Progenitor cell of endocrine pancreas (in vitro differentiated cells): Measurements from ENCODE around the gene RNF223. TPM values are rescaled to one million over a fixed set of nuclear protein-coding genes. Genes with fewer than 3 reads are reported as not detected.

Source experiments
- DNase-seq: peaks from one replicate; pipeline ENCODE4 v3.0.0; 2021; ENCODE audit warnings: low spot score; ENCODE audit not compliant: unreplicated experiment
- H3K27ac Mint-ChIP-seq: 2 replicates; pipeline ENCODE4 v1.8.0; 2021; ENCODE audit warnings: mild to moderate bottlenecking, moderate library complexity, mixed read lengths
- H3K27me3 Mint-ChIP-seq: 2 replicates; pipeline ENCODE4 v1.8.0; 2021; ENCODE audit warnings: mixed read lengths
- H3K36me3 Mint-ChIP-seq: 2 replicates; pipeline ENCODE4 v1.8.0; 2022; ENCODE audit warnings: mixed read lengths; ENCODE audit not compliant: insufficient read depth
- H3K4me1 Mint-ChIP-seq: 2 replicates; pipeline ENCODE4 v1.8.0; 2021; ENCODE audit warnings: low read depth, mixed read lengths
- H3K4me3 Mint-ChIP-seq: 2 replicates; pipeline ENCODE4 v1.8.0; 2021; ENCODE audit warnings: low read depth, mild to moderate bottlenecking, moderate library complexity, mixed read lengths
- H3K9me3 Mint-ChIP-seq: 2 replicates; pipeline ENCODE4 v1.8.0; 2021; ENCODE audit warnings: low read depth, mixed read lengths
- CTCF ChIP-seq: fragments of 200-600 bp; sonication (generic); IDR thresholded peaks from one replicate; pipeline ENCODE4 v1.5.0; 2021; ENCODE audit warnings: antibody characterized with exemption, mild to moderate bottlenecking; ENCODE audit not compliant: unreplicated experiment
- total RNA-seq: library from RNA; stranded (reverse); gene quantifications from 2 replicates; pipeline ENCODE4 v1.2.1, GENCODE V29; 2021

The RNF223 gene
- total RNA-seq, 1 donor from 2014 or later: not detected

DNA sequence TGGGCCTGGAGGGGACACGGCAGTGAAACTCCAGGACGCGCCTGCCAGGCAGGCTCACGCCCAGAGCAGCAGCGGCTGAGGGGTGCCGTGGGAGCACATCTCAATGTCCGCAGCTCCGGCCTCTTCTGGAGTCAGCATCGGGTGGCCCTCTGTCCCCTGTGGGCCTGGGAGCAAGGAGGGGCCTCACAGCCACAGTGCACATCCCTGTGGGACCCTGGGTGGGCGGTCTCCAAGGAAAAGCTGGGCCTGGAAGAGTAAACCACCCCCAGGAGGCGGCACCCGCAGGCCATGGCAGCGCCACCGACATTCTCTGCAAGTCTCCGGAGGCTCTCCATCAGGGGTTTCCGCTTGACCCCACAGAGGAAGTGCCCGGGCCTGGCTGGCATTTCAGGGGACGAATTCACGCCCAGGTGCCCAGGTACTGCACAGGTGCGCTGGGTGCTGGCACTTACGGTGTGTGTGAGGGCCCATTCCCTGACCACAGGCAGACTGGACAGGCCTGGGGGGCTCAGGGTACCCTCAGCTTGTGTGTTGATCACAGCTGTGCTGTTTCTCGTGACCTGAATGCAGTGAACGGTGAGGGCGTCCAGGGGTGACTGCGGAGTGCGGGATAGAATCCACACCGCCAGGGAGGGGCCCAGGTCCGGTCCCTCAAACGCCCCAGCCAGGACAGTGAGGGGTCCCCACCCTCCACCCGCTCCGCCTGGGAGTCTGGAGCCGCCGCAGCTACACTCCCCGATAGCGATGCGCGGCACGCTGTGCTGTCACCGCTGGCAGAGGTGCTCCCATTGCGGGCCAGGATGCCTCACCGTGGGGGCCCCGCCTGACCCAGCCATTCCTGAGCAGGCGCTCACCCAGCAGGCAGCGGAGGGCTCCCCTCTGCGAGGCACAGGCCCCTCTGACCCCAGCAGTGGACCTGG, 16.6 kb upstream of the RNF223 start:
- no peak for DNase-seq
- Mint-ChIP-seq H3K27ac (no peak overlapping the region), H3K4me3 (no peak overlapping the region), H3K4me1 (no peaks in the 10 kb centered on the region), H3K9me3 (no peaks in the 10 kb centered on the region), H3K27me3 (no peaks in the 10 kb centered on the region), H3K36me3 (peaks cover 4% of the 10 kb centered on the region)
- no peak for TF ChIP-seq CTCF

DNA sequence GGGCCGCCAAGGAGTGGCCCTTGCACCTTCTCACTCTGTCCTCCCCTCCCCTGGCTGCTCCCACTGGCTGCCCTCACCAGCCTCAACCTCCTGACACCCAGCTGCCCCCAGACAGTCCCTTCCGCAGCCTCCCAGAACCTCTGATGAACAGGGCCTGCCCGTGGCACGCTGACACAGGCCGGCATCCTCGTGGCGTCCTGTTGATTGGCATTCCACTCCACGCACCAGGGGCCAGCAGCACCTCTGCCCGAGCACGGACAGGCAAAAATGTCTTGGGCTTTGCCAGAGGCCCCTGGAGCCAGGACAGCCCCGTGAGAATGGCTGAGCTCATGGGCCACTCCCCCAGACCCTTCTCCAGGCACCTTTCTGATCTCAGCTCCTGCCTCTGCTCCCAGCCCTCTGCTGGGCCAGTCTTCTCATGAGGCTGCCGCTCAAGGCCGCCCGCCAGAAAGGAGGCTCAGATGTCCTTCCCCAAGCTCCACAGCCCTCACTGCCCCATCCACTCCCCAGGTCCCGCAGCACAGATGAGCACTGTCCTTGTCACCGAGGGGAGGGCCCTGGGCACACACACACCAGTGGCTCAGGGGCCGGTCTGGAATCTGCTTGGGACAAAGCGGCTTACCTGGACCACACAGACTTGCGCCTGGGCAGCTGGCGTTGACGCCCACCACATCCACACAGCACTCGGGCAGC, 15.8 kb upstream of the RNF223 start:
- DNase-seq: no peak
- Mint-ChIP-seq H3K27me3 (no peaks in the 10 kb centered on the region), H3K9me3 (no peaks in the 10 kb centered on the region), H3K36me3 (peaks cover 3% of the 10 kb centered on the region), H3K4me3 (no peak overlapping the region), H3K4me1 (no peaks in the 10 kb centered on the region), H3K27ac (no peak overlapping the region)
- TF ChIP-seq CTCF: no peak

GRCh38 chr1:1088801-1089680, 14.9 kb upstream of the RNF223 start:
- H3K27me3 Mint-ChIP-seq: no peaks in the 10 kb centered on the region
- no peak for TF ChIP-seq CTCF
- no peaks in the 10 kb centered on the region for H3K4me1 Mint-ChIP-seq
- H3K4me3 Mint-ChIP-seq: no peak overlapping the region
- H3K9me3 Mint-ChIP-seq: no peaks in the 10 kb centered on the region
- DNase-seq: no peak
- peaks cover 3% of the 10 kb centered on the region for H3K36me3 Mint-ChIP-seq
- no peak overlapping the region for H3K27ac Mint-ChIP-seq

- no peak for DNase-seq
- H3K4me1 Mint-ChIP-seq: no peaks in the 10 kb centered on the region
- H3K9me3 Mint-ChIP-seq: no peaks in the 10 kb centered on the region
- H3K27me3 Mint-ChIP-seq: no peaks in the 10 kb centered on the region
- no peak overlapping the region for H3K4me3 Mint-ChIP-seq
- H3K27ac Mint-ChIP-seq: peak overlapping the region; percentile 8
- H3K36me3 Mint-ChIP-seq: peaks cover 6% of the 10 kb centered on the region
- TF ChIP-seq CTCF: no peak
Observed at GRCh38 chr1:1088029-1088800, 14.1 kb upstream of the RNF223 start.
